Gastroesophageal sphincter (tissue), 3 donors: ENCODE data around the gene ZMIZ1.

ENCODE experiments used
- CTCF ChIP-seq, 4 experiments: fragments of 200-600 bp in 2 of 4; fragments of 450-650 bp in 2 of 4; sonication (generic) in 1 of 4; IDR thresholded peaks; one replicate each; pipeline ENCODE4 v1.5.1; 2017 to 2019; ENCODE audit warnings: antibody characterized with exemption in 4 of 4, mild to moderate bottlenecking in 2 of 4, moderate library complexity in 2 of 4
- EP300 ChIP-seq: sonication (generic); formaldehyde crosslinking; IDR thresholded peaks from one replicate; pipeline ENCODE4 v1.6.1; 2017; ENCODE audit warnings: antibody characterized with exemption, mild to moderate bottlenecking
- POLR2A ChIP-seq, 2 donors: fragments of 450-650 bp; IDR thresholded peaks; one replicate each; pipeline ENCODE4 v1.6.1; 2017; ENCODE audit warnings: antibody characterized with exemption in 2 of 2, mild to moderate bottlenecking in 2 of 2, moderate library complexity in 1 of 2
- POLR2AphosphoS5 ChIP-seq: sonication (generic); formaldehyde crosslinking; IDR thresholded peaks from one replicate; pipeline ENCODE4 v1.6.1; 2017; ENCODE audit warnings: antibody characterized with exemption

DNA sequence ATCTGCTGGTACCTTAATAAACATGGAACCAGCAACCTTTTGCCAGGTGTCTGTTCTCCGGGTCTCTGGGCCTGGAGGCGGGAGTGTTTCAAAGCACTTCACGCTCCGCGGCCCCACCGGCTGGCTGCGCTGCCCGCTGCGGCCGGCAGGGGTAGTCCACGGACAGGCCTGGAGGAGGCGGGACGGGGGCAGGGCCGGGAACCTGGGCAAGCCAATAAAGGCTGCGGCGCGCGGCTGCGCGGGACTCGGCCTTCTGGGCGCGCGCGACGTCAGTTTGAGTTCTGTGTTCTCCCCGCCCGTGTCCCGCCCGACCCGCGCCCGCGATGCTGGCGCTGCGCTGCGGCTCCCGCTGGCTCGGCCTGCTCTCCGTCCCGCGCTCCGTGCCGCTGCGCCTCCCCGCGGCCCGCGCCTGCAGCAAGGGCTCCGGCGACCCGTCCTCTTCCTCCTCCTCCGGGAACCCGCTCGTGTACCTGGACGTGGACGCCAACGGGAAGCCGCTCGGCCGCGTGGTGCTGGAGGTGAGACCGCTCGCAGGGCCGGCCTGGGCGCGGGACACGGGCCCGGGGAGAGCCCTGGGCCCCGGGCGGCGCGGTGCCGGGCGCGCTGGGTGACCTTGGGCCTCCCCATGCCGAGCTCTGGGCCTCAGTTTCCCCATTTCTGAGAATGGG, 278.6 kb downstream of the ZMIZ1 start, which contains the start of gene PPIF:
- TF ChIP-seq POLR2A (IDR thresholded peaks at IDR 0.05), result peak; percentile 75
- peak in 3 of 4 experiments; percentile 98 for TF ChIP-seq CTCF (IDR thresholded peaks at IDR 0.05)
- peak; percentile 77 for TF ChIP-seq POLR2AphosphoS5
- TF ChIP-seq EP300, result no peak
